ENCODE results near the gene NEURL2.
"Not testable (repeated sequence)": the region's sequence is repeated elsewhere in the genome, so short reads cannot be mapped to it uniquely, and the experiment has no call there.

The NEURL2 gene

DNA sequence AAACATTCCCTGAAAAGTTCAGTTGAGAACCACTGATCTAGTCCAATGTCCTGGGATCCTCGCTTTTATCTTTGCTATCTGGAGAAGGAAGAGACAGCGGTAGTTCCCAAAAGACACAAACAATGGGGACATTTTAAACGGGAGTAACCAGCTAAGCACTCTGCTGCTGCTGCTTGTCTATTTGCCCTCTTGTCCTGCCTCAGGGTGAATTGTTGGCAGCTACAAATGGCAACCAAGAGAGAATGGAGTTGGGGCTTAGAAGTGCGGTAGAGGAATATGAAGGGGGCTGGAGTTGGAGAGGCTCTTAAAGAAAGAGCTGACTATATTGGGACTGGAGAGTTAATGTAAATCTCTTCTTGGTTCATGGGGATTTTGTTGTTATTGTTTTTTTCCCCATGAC is 16.4 kb downstream of the NEURL2 start:
- no peak for DNase-seq (ENCODE audit: low read depth, low spot score)

GRCh38 chr20:45874104-45874481 is 16.9 kb downstream of the NEURL2 start:
- DNase-seq (ENCODE audit: low read depth, low spot score), result not testable (repeated sequence)

DNA sequence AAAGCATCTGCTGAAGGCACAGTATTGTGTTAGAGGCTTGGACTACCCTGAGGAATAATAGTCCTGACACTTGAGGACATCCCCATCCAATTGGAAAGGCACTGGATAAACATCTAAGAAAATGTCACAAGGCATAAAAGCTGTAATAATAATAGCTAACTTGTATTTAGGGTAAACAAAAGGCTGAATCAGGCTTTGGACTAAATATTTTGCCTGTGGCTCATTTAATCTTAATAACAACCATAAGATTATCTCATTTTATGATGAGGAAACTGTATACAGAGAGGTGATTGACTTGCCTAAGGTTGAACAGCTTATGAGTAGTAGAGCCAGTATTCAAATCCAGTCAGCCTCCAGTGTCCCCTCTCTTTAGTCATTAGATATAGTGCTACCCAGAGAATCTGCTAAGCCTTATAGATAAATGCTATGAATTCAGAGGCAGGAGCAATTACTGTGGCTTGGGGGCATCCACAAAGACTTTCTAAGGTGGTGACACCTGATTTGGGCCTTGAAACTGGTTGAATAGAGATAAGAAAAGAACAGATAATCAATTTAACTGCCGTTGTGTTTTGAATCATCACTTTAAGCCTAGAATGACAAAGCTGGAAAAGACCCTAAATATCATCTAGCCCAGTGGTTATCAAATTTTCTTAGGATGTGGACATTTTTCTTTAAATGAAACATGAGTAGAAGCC is 17.5 kb downstream of the NEURL2 start:
- DNase-seq (ENCODE audit: low read depth, low spot score), result no peak

- DNase-seq (ENCODE audit: low read depth, low spot score), result no peak
Measured at GRCh38 chr20:45872626-45873025, 18.4 kb downstream of the NEURL2 start.

DNA sequence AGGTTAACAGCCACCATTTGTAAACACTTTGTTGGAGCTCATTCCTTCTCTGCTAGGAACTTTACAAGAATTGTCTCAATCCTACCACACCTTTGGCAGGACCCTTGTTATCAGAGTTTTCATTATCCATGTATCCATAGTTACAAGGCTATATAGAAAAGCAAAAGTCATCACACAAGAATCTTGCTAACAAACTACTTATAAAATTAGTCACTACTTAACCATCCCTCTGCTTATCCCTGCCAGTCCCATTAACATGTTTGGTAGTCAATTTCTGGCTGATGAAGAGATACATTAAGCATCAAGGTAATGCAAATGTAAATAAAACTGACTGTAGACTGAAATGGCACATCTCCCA is 23.2 kb downstream of the NEURL2 start:
- peak; percentile 79 for DNase-seq (ENCODE audit: low read depth, low spot score)

DNA sequence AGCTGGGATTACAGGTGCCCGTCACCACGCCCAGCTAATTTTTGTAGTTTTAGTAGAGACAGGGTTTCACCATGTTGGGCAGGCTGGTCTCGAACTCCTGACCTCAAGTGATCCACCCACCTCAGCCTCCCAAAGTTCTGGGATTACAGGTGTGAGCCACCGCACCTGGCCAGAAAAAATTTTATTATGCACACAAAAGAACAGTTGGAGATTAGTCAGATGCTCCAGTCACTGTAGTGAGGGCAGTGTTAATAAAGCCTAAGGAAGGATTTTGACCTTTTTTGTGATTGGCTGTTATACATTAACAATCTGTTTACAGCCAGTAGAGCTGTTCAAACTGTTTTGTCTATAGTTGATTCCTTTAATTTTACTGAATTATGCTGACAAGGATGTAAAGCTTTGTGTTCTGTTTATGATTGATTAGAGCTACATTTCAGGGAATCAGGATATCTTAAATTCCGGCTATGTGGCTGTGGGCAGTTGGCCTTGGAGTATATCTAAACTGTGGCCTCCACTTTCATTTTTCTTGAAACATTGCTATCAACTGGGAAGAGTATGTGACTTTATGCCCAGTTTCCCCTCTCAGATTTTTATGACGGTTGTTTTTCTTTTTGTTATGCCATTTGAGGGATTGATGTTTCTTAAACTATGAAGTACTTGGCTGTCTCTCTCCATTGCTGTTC is 23.7 kb downstream of the NEURL2 start:
- DNase-seq (ENCODE audit: low read depth, low spot score), result no peak

DNA sequence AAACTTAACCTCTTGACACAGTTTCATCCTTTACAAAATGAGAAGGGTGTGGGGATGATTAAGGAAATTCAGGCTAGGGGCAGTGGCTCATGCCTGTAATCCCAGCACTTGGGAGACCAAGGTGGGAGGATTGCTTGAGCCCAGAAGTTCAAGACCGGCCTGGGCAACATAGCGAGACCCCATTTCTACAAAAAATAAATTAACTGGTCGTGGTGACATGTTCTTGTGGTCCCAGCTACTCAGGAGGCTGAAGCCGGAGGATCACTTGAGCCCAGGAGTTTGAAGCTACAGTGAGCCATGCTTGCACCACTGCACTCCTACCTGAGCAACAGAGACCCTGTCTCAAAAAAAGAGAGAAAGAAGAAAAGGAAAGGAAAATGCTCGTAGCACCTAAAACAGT is 24.6 kb downstream of the NEURL2 start:
- no peak for DNase-seq (ENCODE audit: low read depth, low spot score)

GRCh38 chr20:45863543-45864470 is 27.2 kb downstream of the NEURL2 start:
- DNase-seq (ENCODE audit: low read depth, low spot score), result no peak

GRCh38 chr20:45861221-45862075 is 29.6 kb downstream of the NEURL2 start:
- peak; percentile 57 for DNase-seq (ENCODE audit: low read depth, low spot score)

- peak; percentile 16 for DNase-seq (ENCODE audit: low read depth, low spot score)
Measured at GRCh38 chr20:45860560-45861220, 30.3 kb downstream of the NEURL2 start.

- no peak for DNase-seq (ENCODE audit: low read depth, low spot score)
Measured at GRCh38 chr20:45859916-45860315, 31.1 kb downstream of the NEURL2 start.

DNA sequence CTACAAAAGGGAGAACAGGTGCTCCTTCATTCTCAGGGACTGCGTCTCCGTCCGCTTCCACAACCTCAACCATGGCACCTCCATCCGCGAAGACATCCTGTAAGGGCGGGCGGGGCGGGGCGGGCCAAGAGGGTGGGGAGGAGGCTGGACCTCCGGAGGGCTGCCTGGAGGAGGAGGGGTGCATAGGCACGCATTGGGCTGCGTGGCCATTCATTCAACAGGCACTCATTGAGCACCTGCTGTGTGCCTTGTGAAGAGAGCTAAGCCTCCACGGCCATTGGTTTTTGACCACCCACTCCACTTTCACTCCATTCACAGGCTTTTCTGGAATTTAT is 33.2 kb downstream of the NEURL2 start:
- DNase-seq (ENCODE audit: low read depth, low spot score), result no peak

- DNase-seq (ENCODE audit: low read depth, low spot score), result peak; percentile 100
Measured at GRCh38 chr20:45857114-45857881, 33.7 kb downstream of the NEURL2 start, which contains the start of the genes ACOT8 and ZSWIM3. ACOT8 (minus strand) TSS chr20:45857392; CDS start chr20:45857315, 77 bp downstream. ZSWIM3 (plus strand) TSS chr20:45857614; CDS start chr20:45857826, 212 bp downstream.

DNA sequence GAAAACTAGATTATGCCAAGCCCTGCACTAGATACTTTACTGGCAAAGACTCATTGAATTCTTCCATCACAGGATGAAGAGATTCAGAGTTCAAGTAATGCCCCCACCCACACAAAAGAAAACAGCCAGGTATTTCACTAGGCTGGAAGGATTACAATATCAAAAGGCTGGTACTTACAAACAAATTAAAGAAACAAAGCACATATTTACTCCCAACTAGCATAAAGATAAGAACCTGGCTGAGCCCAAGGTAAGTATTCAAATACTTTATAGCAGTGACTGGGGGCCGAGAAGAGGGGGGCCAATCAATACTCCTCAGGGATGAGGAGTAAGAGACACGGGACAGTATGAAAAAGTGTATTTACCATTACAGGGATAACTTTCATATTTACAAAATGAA is 37.5 kb downstream of the NEURL2 start:
- no peak for DNase-seq (ENCODE audit: low read depth, low spot score)

- DNase-seq (ENCODE audit: low read depth, low spot score), result no peak
Measured at GRCh38 chr20:45852326-45852725, 38.7 kb downstream of the NEURL2 start.

DNA sequence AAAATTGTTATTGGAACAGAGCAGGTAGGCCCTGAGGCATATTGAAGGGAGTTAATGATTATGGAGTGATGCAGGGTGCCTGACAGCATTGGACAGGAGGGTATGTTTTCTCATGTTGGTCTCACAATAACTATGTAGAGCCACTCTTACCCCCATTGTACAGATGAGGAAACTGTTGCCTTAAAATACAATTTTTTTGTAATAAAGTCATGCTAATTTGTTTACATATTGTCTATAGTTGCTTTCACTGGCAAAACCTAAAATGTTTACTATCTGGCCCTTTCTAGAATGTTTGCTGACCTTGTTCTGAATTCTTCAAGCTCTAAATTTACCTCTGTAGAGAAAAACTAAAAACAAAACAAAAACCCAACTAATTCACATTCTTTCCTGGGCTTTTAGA is 39.5 kb downstream of the NEURL2 start:
- no peak for DNase-seq (ENCODE audit: low read depth, low spot score)

- DNase-seq (ENCODE audit: low read depth, low spot score), result no peak
Measured at GRCh38 chr20:45850926-45851325, 40.1 kb downstream of the NEURL2 start.

GRCh38 chr20:45850238-45850637 is 40.8 kb downstream of the NEURL2 start:
- no peak for DNase-seq (ENCODE audit: low read depth, low spot score)

DNA sequence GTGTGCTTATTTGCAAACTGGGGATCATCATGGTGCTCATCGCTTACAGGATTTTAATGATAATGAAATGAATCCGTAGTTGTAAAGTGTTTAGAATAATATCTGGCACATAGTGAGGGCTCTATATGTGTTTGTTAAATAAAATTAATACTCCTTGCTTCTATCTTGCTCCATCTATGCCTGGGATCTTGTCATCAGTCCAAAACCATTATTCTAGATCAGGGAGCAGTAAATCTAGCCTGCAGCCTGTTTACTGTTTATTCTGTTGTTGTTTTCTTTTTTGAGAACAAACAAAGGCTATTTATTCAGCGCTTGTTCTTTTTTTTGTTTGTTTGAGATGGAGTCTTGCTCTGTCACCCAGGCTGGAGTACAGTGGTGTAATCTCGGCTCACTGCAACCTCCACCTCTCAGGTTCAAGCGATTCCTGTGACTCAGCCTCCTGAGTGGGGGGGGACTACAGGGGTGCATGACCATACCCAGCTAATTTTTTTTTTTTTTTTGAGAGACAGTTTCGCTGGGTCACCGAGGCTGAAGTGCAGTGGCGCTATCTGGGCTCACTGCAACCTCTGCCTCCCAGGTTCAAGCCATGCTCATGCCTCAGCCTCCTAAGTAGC is 41.9 kb downstream of the NEURL2 start:
- no peak for DNase-seq (ENCODE audit: low read depth, low spot score)

GRCh38 chr20:45848421-45848820 is 42.6 kb downstream of the NEURL2 start:
- DNase-seq (ENCODE audit: low read depth, low spot score), result no peak
